ENCODE data around the gene TSSC4. TPM values are rescaled to one million over a fixed set of nuclear protein-coding genes. Genes with fewer than 3 reads are reported as not detected.

Gene TSSC4
- total RNA-seq, 6 experiments from 2014 or later: 17.6 to 27.0 (median 19.5) TPM

DNA sequence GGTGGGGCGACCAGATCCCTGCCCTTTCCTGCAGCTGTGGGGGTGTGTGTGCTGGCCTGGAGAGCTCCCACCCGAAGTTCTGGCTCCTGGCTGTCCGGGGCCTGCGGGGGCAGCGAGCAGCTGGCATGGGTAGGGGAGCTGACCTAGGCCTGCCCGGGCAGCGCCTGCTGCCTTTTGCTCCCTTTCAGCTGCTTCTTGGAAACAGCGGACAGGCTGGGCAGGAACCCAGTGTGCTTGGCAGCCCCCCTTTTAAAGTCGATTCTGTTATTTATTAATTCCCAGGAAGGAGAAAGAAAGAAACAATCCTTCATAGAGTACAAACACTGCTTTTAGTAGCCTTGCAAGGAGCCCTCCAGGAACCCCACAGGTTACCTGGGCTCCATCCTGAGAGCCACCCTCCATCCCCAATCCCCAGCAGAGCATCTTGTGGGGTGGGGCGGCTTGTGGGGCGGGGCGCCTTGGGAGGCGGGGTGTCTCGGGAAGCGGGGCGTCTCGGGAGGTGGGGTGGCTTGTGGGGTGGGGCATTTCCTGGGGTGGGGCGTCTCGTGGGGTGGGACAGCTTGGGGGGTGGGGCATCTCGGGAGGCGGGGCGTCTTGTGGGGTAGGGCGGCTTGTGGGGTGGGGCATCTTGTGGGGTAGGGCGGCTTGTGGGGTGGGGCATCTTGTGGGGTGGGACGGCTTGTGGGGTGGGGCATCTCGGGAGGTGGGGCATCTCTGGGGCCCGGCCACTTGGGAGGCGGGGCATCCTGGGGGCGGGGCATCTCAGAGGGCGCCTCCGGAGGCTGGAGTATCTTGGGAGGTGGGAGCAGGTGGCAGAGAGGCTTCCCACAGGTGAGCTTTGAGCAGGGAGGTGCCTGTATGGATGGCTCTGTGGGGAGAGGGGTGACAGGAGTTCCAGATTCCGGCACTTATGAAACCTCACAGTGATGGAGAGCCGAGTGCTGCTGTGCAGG lies 16.4 kb upstream of the TSSC4 start:
- Histone ChIP-seq H3K36me3 (no peaks in the 10 kb centered on the region), H3K9me3 (no peaks in the 10 kb centered on the region), H3K27ac (peak overlapping the region; percentile 85 to 99 (median 86)), H3K4me3 (peak overlapping the region in 1 of 3 donors; percentile 16), H3K27me3 (no peaks in the 10 kb centered on the region), H3K4me1 (peaks cover 0 to 94% (median 54%) of the 10 kb centered on the region in 4 donors)
- ATAC-seq (peak; percentile 9 to 47 (median 36)), DNase-seq (peak; percentile 39 to 84 (median 83))
- 2% methylated on average over 10 of the region's 33 CpGs for WGBS (ENCODE audit: insufficient coverage, low coverage, low lambda C conversion rate, missing lambda C conversion rate)
- no peak for TF ChIP-seq POLR2A (IDR thresholded peaks at IDR 0.05)
- TF ChIP-seq, protein P1, sequence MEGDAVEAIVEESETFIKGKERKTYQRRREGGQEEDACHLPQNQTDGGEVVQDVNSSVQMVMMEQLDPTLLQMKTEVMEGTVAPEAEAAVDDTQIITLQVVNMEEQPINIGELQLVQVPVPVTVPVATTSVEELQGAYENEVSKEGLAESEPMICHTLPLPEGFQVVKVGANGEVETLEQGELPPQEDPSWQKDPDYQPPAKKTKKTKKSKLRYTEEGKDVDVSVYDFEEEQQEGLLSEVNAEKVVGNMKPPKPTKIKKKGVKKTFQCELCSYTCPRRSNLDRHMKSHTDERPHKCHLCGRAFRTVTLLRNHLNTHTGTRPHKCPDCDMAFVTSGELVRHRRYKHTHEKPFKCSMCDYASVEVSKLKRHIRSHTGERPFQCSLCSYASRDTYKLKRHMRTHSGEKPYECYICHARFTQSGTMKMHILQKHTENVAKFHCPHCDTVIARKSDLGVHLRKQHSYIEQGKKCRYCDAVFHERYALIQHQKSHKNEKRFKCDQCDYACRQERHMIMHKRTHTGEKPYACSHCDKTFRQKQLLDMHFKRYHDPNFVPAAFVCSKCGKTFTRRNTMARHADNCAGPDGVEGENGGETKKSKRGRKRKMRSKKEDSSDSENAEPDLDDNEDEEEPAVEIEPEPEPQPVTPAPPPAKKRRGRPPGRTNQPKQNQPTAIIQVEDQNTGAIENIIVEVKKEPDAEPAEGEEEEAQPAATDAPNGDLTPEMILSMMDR (IDR thresholded peaks at IDR 0.05): no peak
- intact Hi-C loops (cut with DNase I): no loop called here

GRCh38 chr11:2385156-2386151 lies 15.1 kb upstream of the TSSC4 start:
- intact Hi-C loops (cut with DNase I): no loop called here

GRCh38 chr11:2386591-2386990 lies 14.0 kb upstream of the TSSC4 start:
- WGBS (ENCODE audit: insufficient coverage, low coverage, low lambda C conversion rate, missing lambda C conversion rate): 26% methylated on average over 5 of the region's 9 CpGs
- TF ChIP-seq POLR2A (IDR thresholded peaks at IDR 0.05): no peak
- TF ChIP-seq, protein P1 (IDR thresholded peaks at IDR 0.05): no peak
- Histone ChIP-seq H3K9me3 (no peaks in the 10 kb centered on the region), H3K27me3 (no peaks in the 10 kb centered on the region), H3K36me3 (peaks cover 0 to 10% (median 2%) of the 10 kb centered on the region in 4 donors), H3K4me3 (peak overlapping the region in 1 of 3 donors; percentile 15), H3K27ac (peak overlapping the region in 2 of 3 donors; percentile 83 to 85), H3K4me1 (peaks cover 0 to 86% (median 51%) of the 10 kb centered on the region in 4 donors)
- DNase-seq: no peak
- intact Hi-C loops (cut with DNase I): no loop called here
- ATAC-seq: no peak

More at GRCh38 chr11:2385156-2386151, 15.1 kb upstream of the TSSC4 start:
- whole genome bisulfite sequencing (ENCODE audit: insufficient coverage, low coverage, low lambda C conversion rate, missing lambda C conversion rate): 27% methylated on average over 19 of the region's 48 CpGs
- peak overlapping the region in 2 of 3 donors; percentile 83 to 85 for H3K27ac ChIP-seq
- ATAC-seq (peak; percentile 0 to 47 (median 30)), DNase-seq (peak in 1 of 3 donors; percentile 78)
- peaks cover 0 to 96% (median 54%) of the 10 kb centered on the region in 4 donors for H3K4me1 ChIP-seq
- TF ChIP-seq POLR2A (IDR thresholded peaks at IDR 0.05): no peak
- TF ChIP-seq, protein P1 (IDR thresholded peaks at IDR 0.05): no peak
- no peaks in the 10 kb centered on the region for H3K9me3 ChIP-seq
- H3K36me3 ChIP-seq: peaks cover 0 to 4% (median 0%) of the 10 kb centered on the region in 4 donors
- no peaks in the 10 kb centered on the region for H3K27me3 ChIP-seq
- H3K4me3 ChIP-seq: peak overlapping the region in 2 of 3 donors; percentile 9 to 15

Measured in right lobe of liver (tissue), 6 donors.